HG02571 (cell line): ENCODE results near the gene RHO.
"Not testable (repeated sequence)": the region's sequence is repeated elsewhere in the genome, so short reads cannot be mapped to it uniquely, and the experiment has no call there.

Source experiments
- ATAC-seq: cut with Tn5 transposase; IDR thresholded peaks from one replicate; pipeline ENCODE4 v1.9.1; 2021; ENCODE audit warnings: mild to moderate bottlenecking, moderate library complexity; ENCODE audit not compliant: unreplicated experiment

The RHO gene

GRCh38 chr3:129528589-129529100, at the start of gene RHO:
Gene RHO (plus strand): TSS chr3:129528639. CDS start chr3:129528734, 95 bp downstream.
- ATAC-seq = no peak

DNA sequence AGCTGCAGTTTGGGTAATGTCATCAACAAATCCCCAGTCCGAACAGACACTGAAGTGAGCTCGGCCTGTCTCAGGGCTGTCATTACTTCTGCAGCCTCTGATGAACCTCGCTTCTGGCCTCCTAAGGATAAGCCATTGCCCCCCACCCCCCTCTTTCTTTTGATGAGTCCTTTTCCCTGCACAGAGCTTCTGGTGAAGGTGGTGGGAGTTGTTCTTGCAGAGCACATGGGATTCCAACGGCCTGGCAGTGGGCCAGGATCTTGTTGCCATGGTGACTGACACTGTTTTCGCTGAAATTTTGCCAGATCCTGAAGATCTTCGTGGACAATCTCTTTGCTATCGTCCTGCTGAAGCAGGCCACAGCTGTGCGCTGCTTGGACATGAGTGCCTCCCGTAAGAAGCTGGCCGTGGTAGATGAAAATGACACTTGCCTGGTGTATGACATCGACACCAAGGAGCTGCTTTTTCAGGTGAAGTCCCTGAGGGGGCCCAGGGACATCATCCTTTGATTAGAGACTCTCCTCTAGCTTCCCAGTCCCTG, 47.1 kb upstream of the RHO start:
- ATAC-seq = not testable (repeated sequence)

GRCh38 chr3:129481766-129482332, 46.6 kb upstream of the RHO start:
- no peak for ATAC-seq

DNA sequence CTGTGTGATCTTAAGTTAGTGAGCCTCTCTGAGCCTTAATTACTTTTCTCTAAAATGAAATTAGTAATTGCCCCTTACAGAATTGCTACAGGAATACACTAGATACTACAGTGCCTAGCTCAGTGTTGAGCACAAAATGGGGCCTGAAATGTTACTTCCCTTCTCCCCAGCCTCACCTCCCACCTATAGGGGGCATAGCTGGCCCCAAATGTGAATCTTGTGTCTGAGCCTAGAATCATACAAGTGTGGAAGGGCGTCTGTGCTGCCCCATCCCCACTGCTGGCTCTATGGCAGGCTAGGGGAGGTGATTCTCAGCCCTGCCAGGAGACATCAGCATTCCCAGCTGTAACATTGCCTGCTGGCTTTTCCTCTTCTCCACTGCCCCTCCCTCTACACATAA, 45.7 kb upstream of the RHO start:
- ATAC-seq = no peak

- no peak for ATAC-seq
Measured at GRCh38 chr3:129483870-129484269, 44.6 kb upstream of the RHO start.

- not testable (repeated sequence) for ATAC-seq
Measured at GRCh38 chr3:129485146-129485545, 43.3 kb upstream of the RHO start.

DNA sequence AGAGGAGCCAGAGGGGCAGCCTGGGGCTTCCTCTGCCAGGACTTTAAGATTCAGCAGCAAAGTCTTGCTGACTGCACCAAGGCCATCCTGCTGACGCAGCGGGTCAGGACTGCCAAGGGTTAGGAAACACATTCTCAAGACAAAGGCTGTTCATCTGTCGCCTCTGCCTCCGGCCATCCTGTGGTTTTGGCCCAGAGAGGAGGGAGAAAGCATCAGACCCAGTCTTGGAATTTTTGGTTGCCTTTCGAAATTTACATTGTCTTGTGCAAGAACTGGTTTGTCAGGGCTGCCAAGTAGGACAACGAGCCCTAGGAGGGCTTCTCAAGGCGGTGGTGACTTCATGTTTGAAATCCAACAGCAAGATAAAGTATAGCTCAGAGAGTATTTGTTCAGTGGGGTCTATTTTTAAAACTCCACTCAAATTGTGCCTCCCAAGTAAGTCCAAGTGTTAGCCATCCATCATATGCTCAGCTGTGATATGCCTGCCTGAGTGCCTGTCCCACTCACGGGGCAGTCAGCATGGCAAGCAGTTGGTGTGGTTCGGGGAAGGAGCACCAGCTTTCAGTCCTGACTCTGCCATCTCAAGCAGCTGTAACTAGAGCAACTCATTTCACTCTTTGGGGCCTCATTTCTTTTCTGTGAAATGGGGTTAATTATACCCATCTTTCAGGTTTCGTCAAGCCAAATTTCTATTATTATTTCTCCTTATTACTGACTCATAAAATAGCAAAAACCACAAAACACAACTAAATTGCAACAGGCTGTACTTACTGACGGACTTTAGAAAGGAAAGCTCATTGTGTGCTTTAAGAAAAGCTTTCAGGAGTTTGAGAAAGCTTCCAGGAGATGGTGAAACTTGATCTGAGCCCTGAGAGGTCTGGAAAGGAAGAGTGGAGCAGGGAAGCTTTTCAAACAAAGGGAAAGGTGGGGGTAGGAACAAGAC, 42.4 kb upstream of the RHO start:
- no peak for ATAC-seq

DNA sequence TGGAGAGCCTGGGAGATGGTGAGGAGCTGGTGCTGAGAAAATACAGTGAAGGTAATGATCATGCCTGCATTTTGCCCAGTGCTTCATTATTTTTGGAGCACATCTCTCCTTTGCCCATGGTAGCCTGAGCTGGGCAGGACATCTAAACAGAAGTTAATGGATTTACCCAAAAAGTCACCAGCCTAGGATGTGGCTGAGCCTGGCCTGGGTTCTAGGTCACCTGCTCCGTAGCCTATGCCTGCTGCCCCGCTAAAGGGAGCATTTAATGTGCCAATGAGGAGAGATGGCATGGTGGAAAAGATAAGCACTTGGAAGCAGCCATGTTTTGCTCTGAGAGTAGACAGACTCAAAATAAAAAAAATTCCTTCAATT, 41.8 kb upstream of the RHO start:
- no peak for ATAC-seq

GRCh38 chr3:129487183-129487867, 41.1 kb upstream of the RHO start:
- ATAC-seq = no peak

DNA sequence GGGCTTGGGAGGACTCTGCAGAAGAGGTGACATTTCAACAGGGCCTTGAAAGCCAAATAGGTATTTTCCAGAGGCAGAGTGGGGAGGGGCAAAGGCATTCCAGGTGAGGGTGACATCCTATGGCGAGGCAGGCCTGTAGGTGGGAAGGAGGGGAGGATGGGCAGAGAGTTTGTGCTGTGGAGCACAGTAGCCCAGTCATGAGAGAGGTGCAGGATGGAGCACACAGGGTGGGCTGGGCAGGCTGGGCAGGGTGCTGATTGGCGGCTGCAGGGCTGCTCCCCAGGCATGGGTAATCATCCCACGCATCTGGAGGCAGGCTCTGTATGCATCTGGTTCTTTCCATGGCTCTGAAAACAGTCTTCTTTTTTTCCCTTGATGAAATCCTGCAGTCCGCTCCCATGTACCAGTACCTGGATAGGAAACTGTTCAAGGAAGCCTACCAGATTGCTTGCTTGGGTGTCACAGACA, 40.5 kb upstream of the RHO start:
- ATAC-seq = not testable (repeated sequence)

- not testable (repeated sequence) for ATAC-seq
Measured at GRCh38 chr3:129489258-129489657, 39.2 kb upstream of the RHO start.

DNA sequence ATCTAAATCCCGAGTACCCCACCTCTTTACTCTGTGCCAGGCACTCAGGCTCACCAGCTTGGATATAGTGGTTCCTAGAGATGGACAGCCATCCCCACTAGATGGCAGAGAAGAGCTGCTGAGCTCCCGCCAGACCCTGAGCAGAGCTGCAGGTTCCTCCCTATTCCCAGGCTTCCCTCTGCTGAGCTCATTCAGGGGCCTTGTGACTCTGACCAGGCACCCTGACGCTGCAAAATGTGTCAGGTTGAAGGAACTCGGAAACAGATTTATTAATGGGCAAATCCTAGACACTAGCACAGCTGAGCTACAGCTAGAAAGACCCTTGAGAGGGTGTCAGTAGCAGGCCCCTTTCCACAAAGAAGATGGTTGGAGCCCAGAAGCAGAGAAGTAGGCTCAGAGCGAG, 38.2 kb upstream of the RHO start:
- ATAC-seq = peak; percentile 63

GRCh38 chr3:129491077-129491476, 37.4 kb upstream of the RHO start:
- not testable (repeated sequence) for ATAC-seq

- ATAC-seq = no peak
Measured at GRCh38 chr3:129491794-129492193, 36.6 kb upstream of the RHO start.

DNA sequence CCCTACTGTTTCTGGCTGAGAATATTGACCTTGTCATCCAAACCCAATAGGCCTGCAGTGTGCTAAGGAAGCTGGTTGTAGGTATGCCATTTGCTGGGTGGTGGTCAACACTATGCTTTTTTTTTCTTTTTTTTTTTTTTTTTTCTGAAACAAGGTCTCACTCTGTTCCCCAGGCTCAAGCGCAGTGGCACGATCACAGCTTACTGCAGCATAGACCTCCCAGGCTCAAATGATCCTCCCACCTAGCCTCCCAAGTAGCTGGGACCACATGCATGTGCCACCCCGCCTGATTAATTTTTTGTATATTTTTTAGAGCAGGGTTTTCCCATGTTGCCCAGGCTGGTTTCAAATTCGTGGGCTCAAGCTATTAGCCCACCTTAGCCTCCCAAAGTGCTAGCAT, 35.7 kb upstream of the RHO start:
- no peak for ATAC-seq

GRCh38 chr3:129493206-129493605, 35.2 kb upstream of the RHO start:
- ATAC-seq = no peak

DNA sequence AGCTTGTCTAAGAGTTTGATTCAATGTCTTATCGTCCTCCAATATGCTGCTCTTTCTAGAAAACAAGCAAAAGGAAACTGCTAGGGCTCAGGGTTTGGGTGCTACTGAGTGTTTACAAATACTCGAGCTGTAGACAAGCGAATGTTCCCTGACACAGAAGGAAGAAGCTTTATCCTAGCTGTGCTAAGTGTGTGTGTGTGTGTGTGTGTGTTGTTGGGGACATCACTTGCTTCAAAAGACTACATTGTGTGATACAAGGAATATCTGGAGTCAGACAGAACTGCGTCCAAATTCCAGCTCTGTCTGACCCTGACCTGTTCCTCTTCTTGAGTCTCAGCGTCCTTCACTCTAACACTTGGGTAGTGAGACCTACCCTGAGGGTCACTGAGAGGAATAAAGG, 33.9 kb upstream of the RHO start:
- not testable (repeated sequence) for ATAC-seq

DNA sequence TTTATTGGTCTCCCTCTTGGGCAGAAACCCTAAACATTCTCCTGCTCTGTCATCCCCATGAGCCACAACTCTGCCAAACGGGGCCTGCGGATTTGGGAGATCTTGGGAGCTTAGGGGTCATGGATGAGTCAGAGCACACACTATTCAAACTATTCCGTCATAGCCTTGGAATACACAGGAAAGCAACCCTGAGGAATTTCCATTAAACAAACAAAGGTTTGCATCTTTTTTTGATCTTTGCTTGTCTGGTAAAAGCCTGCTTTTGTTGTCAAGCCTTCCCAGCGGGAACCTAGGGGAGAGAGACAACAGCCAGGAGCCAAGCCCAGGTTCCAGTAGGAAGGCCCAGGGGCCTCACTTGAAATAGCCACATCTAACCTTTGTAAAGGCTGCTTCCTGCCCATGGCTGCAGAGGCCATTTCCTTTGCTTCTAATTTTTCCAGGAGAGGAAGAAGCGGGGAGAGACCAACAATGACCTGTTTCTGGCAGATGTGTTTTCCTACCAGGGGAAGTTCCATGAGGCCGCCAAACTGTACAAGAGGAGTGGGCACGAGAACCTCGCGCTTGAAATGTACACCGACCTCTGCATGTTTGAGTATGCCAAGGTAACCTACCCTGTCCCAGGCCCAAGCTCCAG, 33.3 kb upstream of the RHO start:
- not testable (repeated sequence) for ATAC-seq

- ATAC-seq = not testable (repeated sequence)
Measured at GRCh38 chr3:129497876-129498275, 30.6 kb upstream of the RHO start.

- ATAC-seq = not testable (repeated sequence)
Measured at GRCh38 chr3:129498603-129499488, 29.6 kb upstream of the RHO start.
